ENCODE measurements around the gene ROMO1. TPM values are rescaled to one million over a fixed set of nuclear protein-coding genes. Genes with fewer than 3 reads are reported as not detected.

ROMO1 gene
- total RNA-seq, 1 donor from 2014 or later: 719 TPM

GRCh38 chr20:35737865-35738333, 38.7 kb downstream of the ROMO1 start:
- Histone ChIP-seq H3K27me3 (ENCODE audit: control insufficient read depth, insufficient read depth, low read length) (no peaks in the 10 kb centered on the region), H3K4me3 (ENCODE audit: low read depth, low read length) (no peak overlapping the region), H3K36me3 (ENCODE audit: control insufficient read depth, insufficient read depth, low read length) (no peaks in the 10 kb centered on the region)
- TF ChIP-seq, protein P1, sequence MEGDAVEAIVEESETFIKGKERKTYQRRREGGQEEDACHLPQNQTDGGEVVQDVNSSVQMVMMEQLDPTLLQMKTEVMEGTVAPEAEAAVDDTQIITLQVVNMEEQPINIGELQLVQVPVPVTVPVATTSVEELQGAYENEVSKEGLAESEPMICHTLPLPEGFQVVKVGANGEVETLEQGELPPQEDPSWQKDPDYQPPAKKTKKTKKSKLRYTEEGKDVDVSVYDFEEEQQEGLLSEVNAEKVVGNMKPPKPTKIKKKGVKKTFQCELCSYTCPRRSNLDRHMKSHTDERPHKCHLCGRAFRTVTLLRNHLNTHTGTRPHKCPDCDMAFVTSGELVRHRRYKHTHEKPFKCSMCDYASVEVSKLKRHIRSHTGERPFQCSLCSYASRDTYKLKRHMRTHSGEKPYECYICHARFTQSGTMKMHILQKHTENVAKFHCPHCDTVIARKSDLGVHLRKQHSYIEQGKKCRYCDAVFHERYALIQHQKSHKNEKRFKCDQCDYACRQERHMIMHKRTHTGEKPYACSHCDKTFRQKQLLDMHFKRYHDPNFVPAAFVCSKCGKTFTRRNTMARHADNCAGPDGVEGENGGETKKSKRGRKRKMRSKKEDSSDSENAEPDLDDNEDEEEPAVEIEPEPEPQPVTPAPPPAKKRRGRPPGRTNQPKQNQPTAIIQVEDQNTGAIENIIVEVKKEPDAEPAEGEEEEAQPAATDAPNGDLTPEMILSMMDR (IDR thresholded peaks at IDR 0.05; ENCODE audit: insufficient read depth, low read length, poor library complexity, severe bottlenecking): no peak
- no peak for DNase-seq (ENCODE audit: low read depth)

- no peak overlapping the region for H3K4me3 ChIP-seq (ENCODE audit: low read depth, low read length)
These were observed 39.4 kb downstream of the ROMO1 start for GRCh38 chr20:35738410-35739179.

DNA sequence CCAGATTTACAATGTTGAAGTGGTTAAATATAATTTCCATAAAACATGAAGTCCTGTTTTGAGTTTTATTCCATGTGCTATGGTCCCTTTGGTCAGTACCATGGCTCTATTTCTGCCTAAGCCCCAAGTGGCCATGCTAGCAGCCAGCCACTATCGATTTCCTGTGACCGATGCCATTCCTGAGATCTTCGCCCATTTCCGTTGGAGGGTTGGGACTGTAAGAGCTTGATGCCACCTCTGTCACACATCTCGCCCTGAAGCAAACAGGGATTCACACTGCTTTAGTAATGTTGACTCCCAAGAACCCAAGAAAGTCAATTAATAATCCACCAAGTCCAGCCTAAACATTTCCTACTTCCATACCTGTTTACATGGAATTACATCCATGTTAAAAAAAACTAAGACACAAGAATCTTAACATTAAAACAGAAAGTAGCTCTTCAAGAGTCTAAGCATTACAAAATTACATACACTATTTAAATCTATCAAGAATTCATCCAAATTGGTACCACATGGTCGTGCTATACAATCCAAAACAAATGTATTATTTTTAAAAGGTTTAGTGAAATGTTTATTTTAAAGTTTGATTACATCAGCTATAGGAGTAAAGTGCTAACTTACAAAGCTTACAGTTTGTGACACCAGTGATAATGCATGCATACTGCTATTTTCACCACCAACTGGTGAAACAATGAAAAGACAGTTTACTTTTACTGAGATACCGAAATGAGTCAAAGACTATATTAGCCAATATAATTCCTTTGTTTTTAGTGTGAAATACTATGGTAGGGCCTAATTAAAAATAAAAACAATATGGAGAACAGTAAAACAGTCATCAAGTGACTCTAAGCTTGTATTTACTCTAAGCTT, 40.3 kb downstream of the ROMO1 start:
- no peak for DNase-seq (ENCODE audit: low read depth)
- Histone ChIP-seq H3K4me3 (ENCODE audit: low read depth, low read length) (peak overlapping the region; percentile 98), H3K27me3 (ENCODE audit: control insufficient read depth, insufficient read depth, low read length) (no peaks in the 10 kb centered on the region), H3K36me3 (ENCODE audit: control insufficient read depth, insufficient read depth, low read length) (no peaks in the 10 kb centered on the region)
- TF ChIP-seq, protein P1 (IDR thresholded peaks at IDR 0.05; ENCODE audit: insufficient read depth, low read length, poor library complexity, severe bottlenecking): no peak

More at GRCh38 chr20:35738410-35739179, 39.4 kb downstream of the ROMO1 start:
- no peaks in the 10 kb centered on the region for H3K27me3 ChIP-seq (ENCODE audit: control insufficient read depth, insufficient read depth, low read length)
- TF ChIP-seq, protein P1 (IDR thresholded peaks at IDR 0.05; ENCODE audit: insufficient read depth, low read length, poor library complexity, severe bottlenecking): no peak
- no peak for DNase-seq (ENCODE audit: low read depth)
- no peaks in the 10 kb centered on the region for H3K36me3 ChIP-seq (ENCODE audit: control insufficient read depth, insufficient read depth, low read length)

DNA sequence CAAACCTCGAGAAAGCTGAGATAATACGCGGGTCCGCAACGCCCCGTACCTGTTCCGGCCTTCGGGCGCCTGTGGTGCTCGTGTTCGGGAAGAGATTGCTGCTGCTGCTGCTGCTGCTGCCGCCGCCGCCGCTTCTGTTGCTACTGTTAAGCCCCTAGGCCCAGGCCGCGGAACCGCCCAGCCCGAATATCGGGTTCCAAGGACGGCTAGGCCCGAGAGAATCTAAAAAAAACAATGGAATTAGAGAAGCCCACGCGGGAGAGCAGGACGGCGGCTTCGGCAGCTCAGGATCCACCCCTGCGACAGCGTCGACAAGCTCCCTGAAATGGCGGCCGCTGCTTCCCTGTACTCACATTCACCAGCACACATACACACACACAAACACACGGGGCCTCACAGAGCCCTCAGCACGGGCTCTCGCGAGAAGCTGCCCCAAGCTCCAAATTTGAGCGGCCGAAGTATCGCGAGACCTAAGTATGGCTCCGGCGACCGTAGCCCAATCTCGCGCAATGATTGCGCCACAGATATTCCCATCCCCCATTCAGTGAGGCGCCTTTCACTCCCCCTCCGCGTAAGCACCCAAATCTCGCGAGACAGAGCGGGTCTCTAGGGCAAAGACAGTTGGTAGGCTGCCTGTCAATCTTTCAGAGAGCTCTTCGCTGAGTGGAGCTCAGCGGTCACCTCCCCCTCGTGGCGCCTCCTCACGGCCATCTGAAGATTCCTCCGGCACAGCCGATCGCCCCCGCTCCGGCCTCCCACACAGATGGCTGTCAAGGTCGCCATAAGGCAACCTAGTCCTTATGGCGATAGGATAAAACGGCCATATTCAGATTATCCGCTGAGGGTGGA, 42.9 kb downstream of the ROMO1 start, which contains the start of gene RBM39:
RBM39 (minus strand) TSS at position 369 of the 849 bp plus-strand sequence. CDS start 1,386 bp downstream, outside the sequence.
- Histone ChIP-seq H3K36me3 (ENCODE audit: control insufficient read depth, insufficient read depth, low read length) (no peaks in the 10 kb centered on the region), H3K4me3 (ENCODE audit: low read depth, low read length) (peak within 1 kb of the TSS; percentile 98), H3K27me3 (ENCODE audit: control insufficient read depth, insufficient read depth, low read length) (no peaks in the 10 kb centered on the region)
- TF ChIP-seq, protein P1 (IDR thresholded peaks at IDR 0.05; ENCODE audit: insufficient read depth, low read length, poor library complexity, severe bottlenecking): peak; percentile 37
- peak; percentile 98 for DNase-seq (ENCODE audit: low read depth)

GRCh38 chr20:35742741-35743523, 43.7 kb downstream of the ROMO1 start:
- TF ChIP-seq, protein P1 (IDR thresholded peaks at IDR 0.05; ENCODE audit: insufficient read depth, low read length, poor library complexity, severe bottlenecking): no peak
- DNase-seq (ENCODE audit: low read depth): no peak
- no peaks in the 10 kb centered on the region for H3K27me3 ChIP-seq (ENCODE audit: control insufficient read depth, insufficient read depth, low read length)
- no peaks in the 10 kb centered on the region for H3K36me3 ChIP-seq (ENCODE audit: control insufficient read depth, insufficient read depth, low read length)
- H3K4me3 ChIP-seq (ENCODE audit: low read depth, low read length): peak overlapping the region; percentile 61

All from kidney epithelial cell (primary cell).